ENCODE results near the gene TOMM40L.

The TOMM40L gene

GRCh38 chr1:161225534-161226319 is at the start of gene TOMM40L:
TSS of gene TOMM40L (plus strand) at chr1:161226060. CDS start at chr1:161226490, 430 bp downstream.
- peak; percentile 100 for DNase-seq (ENCODE audit: low read depth)

GRCh38 chr1:161176468-161177111 is 49.3 kb upstream of the TOMM40L start:
- DNase-seq (ENCODE audit: low read depth): no peak

GRCh38 chr1:161177112-161177935 is 48.5 kb upstream of the TOMM40L start, which contains the start of gene B4GALT3:
TSS of gene B4GALT3 (minus strand) at chr1:161177507. CDS start at chr1:161176060, 1,447 bp downstream.
- DNase-seq (ENCODE audit: low read depth): peak; percentile 75

DNA sequence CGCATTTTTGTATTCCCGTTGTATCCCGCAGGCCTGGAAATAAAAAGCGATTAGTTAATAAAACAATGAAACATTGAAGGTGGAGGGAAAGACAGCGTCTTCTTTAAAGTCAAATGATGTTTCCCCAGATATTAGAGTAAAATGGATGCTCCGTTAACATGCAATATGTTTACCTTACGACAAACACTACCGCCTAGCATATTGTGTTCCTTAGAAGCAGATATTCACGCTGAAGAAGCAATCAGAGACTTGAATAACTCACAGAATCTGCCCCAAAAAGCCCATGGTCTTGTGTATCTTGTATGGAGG is 48.0 kb upstream of the TOMM40L start:
- no peak for DNase-seq (ENCODE audit: low read depth)

GRCh38 chr1:161179698-161180097 is 46.2 kb upstream of the TOMM40L start:
- no peak for DNase-seq (ENCODE audit: low read depth)

GRCh38 chr1:161180639-161181038 is 45.2 kb upstream of the TOMM40L start:
- DNase-seq (ENCODE audit: low read depth): peak; percentile 29

DNA sequence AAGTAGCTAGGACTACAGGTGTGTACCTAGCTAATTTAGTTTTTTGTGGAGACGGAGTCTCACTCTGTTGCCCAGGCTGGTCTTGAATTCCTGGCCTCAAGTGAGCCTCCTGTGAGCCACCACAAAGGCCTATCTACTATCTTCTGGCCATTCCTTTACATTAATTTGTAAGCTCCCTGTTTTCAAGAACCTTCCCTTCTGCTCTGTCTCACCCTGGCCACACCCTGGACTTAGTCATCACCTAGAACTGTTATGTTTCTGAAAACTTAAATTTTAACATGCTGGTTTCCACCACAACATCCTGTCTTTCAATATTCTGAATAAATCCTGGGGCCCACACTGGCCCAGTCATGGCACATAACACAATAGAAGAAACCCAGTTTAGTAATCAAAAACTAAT is 43.6 kb upstream of the TOMM40L start:
- peak; percentile 66 for DNase-seq (ENCODE audit: low read depth)

GRCh38 chr1:161185282-161185682 is 40.6 kb upstream of the TOMM40L start:
- DNase-seq (ENCODE audit: low read depth): peak; percentile 67

- no peak for DNase-seq (ENCODE audit: low read depth)
These were observed 40.0 kb upstream of the TOMM40L start for GRCh38 chr1:161185732-161186311.

DNA sequence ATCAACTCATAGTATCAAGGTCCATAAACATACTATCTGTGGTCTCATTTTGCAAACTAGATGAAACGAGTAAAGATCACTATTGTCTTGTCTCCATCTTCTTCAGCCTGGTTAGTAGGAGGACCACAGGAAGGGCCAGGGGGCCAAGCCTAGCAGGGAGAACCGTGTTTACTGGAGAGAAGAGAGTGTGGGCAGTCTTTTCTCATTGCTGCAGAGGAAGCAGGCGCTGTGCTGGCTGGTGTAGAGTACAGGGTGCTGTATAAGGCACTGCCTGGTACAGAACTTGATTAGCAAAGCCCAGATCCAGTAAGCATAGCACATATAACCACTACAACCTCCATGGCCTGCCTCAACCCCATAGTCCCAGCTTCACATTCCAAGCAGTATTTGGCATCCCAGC is 38.5 kb upstream of the TOMM40L start:
- DNase-seq (ENCODE audit: low read depth): no peak

DNA sequence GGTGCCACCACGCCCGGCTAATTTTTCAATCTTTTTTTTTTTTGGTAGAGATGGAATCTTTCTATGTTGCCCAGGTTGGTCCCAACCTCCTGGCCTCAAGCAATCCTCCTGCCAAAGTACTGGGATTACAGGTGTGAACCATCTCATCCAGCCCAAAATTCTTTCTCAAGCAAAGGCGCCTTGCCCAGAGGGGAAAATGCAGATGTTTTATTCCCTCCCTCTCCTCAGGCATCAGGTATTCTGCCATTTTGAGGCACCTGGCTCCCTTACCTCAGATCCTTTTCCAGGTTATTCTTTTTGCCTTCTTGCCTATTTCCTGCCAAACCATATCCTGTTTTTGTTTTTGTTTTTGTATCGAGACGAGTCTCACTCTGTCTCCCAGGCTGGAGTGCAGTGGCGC is 37.5 kb upstream of the TOMM40L start:
- DNase-seq (ENCODE audit: low read depth): no peak

- DNase-seq (ENCODE audit: low read depth): no peak
These were observed 36.8 kb upstream of the TOMM40L start for GRCh38 chr1:161189036-161189435.

GRCh38 chr1:161190962-161191521 is 34.8 kb upstream of the TOMM40L start:
- no peak for DNase-seq (ENCODE audit: low read depth)

GRCh38 chr1:161191971-161192370 is 33.9 kb upstream of the TOMM40L start:
- no peak for DNase-seq (ENCODE audit: low read depth)

DNA sequence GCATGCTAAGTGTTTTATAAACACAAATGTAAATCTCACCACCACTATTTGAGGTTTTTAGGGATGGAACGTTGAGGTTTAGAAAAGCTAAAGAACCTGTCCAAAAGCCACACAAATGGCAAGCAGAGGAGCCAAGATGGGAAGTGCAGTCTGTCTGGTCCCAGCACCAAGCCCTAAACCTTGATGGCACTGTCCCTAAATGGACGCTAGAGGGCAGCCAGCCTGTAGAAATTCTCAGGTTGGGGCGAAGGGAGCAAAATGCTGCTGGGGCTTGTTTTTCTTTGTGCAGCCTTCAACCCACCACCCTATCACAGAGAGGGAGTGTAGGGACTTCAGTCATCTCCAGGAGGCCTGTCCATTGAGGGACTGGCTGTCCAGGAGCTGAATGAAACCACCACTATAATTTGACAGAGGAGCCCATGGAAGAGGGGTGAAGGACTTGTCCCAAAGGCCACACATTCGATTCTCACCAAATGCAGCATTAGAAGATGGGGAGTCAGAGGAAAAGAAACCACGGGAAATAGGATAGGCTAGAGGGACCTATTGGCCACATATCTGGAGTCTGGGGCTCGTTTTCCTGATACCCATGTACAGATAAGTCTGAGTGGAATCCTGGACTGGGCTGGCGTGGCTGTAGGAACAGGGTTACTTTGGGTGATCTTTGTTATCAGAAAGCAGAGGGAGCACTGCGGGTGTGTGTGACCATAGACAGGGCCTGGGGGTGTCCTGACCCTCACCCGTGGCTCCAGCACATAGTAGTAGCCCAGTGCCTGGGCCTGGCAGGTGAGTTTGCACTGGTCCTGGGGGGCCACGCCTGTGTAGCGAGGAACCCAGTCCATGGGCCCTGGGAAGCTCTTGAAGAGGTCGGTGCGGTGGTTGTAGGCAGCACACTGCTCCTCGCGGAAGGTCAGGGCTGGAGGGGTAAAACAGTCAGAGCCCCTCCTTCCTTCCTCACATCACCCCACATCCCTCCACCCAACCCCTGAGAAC is 33.1 kb upstream of the TOMM40L start:
- DNase-seq (ENCODE audit: low read depth): peak; percentile 75

GRCh38 chr1:161193561-161194235 is 32.2 kb upstream of the TOMM40L start:
- DNase-seq (ENCODE audit: low read depth): no peak

DNA sequence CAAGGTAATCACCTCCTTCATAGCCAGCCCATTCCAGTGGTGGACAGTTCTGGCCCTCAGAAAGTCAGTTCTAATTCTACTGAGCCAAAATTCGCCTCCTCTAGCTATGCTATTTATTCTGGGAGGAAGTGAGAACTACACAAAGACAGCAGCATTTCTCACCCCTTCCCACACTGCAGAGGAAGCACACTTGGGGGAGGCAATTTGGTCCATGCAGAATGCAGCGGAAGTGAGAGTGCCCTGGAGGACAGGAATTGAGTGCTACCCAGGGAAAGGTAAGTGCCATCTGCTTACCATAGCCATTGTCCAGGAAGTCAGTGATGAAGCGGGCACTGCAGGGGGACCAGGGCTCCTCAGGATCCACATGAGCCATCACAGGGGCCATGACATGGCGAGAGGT is 30.7 kb upstream of the TOMM40L start:
- DNase-seq (ENCODE audit: low read depth): no peak

- DNase-seq (ENCODE audit: low read depth): no peak
These were observed 29.7 kb upstream of the TOMM40L start for GRCh38 chr1:161196111-161196510.

GRCh38 chr1:161196521-161197451 is 29.1 kb upstream of the TOMM40L start:
- DNase-seq (ENCODE audit: low read depth): peak; percentile 95

All from EH (cell line).